Activated naive CD4-positive, alpha-beta T cell treated with anti-CD3 and anti-CD28 coated beads for 36 hours (primary cell): ENCODE data around the gene PRSS57. TPM values are rescaled to one million over a fixed set of nuclear protein-coding genes. Genes with fewer than 3 reads are reported as not detected.
"Not testable (repeated sequence)": the region's sequence is repeated elsewhere in the genome, so short reads cannot be mapped to it uniquely, and the experiment has no call there.

Source experiments
- CTCF ChIA-PET: fragments of 350-600 bp; sonication (Branson Sonifier 250); formaldehyde crosslinking; loops from one replicate; lab custom pipeline; 2021; ENCODE audit warnings: antibody characterized with exemption; lab: Charles Lee
- DNase-seq: peaks from one replicate; pipeline ENCODE4 v3.0.0-alpha.2; 2020
- H3K27ac Mint-ChIP-seq: one replicate; pipeline ENCODE4 v1.8.0; 2021; ENCODE audit warnings: mild to moderate bottlenecking, mixed read lengths
- H3K27me3 Mint-ChIP-seq: one replicate; pipeline ENCODE4 v1.8.0; 2021; ENCODE audit warnings: low read depth, mixed read lengths
- H3K36me3 Mint-ChIP-seq: one replicate; pipeline ENCODE4 v1.8.0; 2021; ENCODE audit warnings: low read depth, mixed read lengths
- H3K4me1 Mint-ChIP-seq: one replicate; pipeline ENCODE4 v1.8.0; 2021; ENCODE audit warnings: low read depth, mixed read lengths
- H3K4me3 Mint-ChIP-seq: one replicate; pipeline ENCODE4 v1.8.0; 2021; ENCODE audit warnings: mild to moderate bottlenecking, moderate library complexity, mixed read lengths
- H3K9me3 Mint-ChIP-seq: one replicate; pipeline ENCODE4 v1.8.0; 2021; ENCODE audit warnings: mixed read lengths
- intact Hi-C: fragments of 100-400 bp; cut with micrococcal nuclease; formaldehyde crosslinking; loops from one replicate; pipeline ENCODE4 v1.15.1; 2023
- total RNA-seq, 2 experiments: library from RNA; stranded (reverse); gene quantifications; one replicate each; pipeline ENCODE4 v1.2.3, GENCODE V29; 2021

Gene PRSS57
- total RNA-seq, 2 experiments from 2014 or later: not detected

- Mint-ChIP-seq H3K36me3 (no peaks in the 10 kb centered on the region), H3K27ac (no peak overlapping the region), H3K9me3 (no peaks in the 10 kb centered on the region), H3K4me1 (peaks cover 13% of the 10 kb centered on the region), H3K27me3 (peaks cover 27% of the 10 kb centered on the region), H3K4me3 (peak overlapping the region; percentile 4)
- DNase-seq: no peak
- CTCF ChIA-PET: interaction anchor here (0.7 kb wide), 1 partner anchor 52 kb away, joined by 3 read pairs; no protein-coding TSS in a partner anchor
- intact Hi-C loops: loop anchor here (1.0 kb wide), 1 partner anchor 23 kb away; no protein-coding TSS in a partner anchor
These were observed 8.0 kb upstream of the PRSS57 start for GRCh38 chr19:703329-703650.

- CTCF ChIA-PET, H3K27ac Mint-ChIP-seq, DNase-seq, H3K4me3 Mint-ChIP-seq, H3K9me3 Mint-ChIP-seq, H3K36me3 Mint-ChIP-seq: not testable (repeated sequence)
- peaks cover 23% of the 10 kb centered on the region for H3K27me3 Mint-ChIP-seq
- H3K4me1 Mint-ChIP-seq: peaks cover 13% of the 10 kb centered on the region
- intact Hi-C loops: loop anchor here (1.0 kb wide), 1 partner anchor 23 kb away; no protein-coding TSS in a partner anchor
These were observed 7.6 kb upstream of the PRSS57 start for GRCh38 chr19:702847-703246.

GRCh38 chr19:699885-700284 is 4.6 kb upstream of the PRSS57 start:
- DNase-seq, H3K36me3 Mint-ChIP-seq, H3K27ac Mint-ChIP-seq, H3K9me3 Mint-ChIP-seq, intact Hi-C loops, H3K4me3 Mint-ChIP-seq: not testable (repeated sequence)
- CTCF ChIA-PET: interaction anchor here (1.6 kb wide), 1 partner anchor 41 kb away, joined by 3 read pairs; no protein-coding TSS in a partner anchor
- Mint-ChIP-seq H3K4me1 (peaks cover 13% of the 10 kb centered on the region), H3K27me3 (peaks cover 25% of the 10 kb centered on the region)

GRCh38 chr19:698529-698928 is 3.3 kb upstream of the PRSS57 start:
- H3K4me1 Mint-ChIP-seq, H3K27ac Mint-ChIP-seq, H3K36me3 Mint-ChIP-seq, H3K9me3 Mint-ChIP-seq, intact Hi-C loops, DNase-seq, H3K4me3 Mint-ChIP-seq: not testable (repeated sequence)
- CTCF ChIA-PET: interaction anchor here (0.7 to 1.6 kb wide), 2 partner anchors 42 to 382 kb away, joined by 3 read pairs; no protein-coding TSS in a partner anchor
- peaks cover 28% of the 10 kb centered on the region for H3K27me3 Mint-ChIP-seq

- no peak overlapping the region for H3K4me3 Mint-ChIP-seq
- CTCF ChIA-PET: no interaction called here
- no peaks in the 10 kb centered on the region for H3K36me3 Mint-ChIP-seq
- peaks cover 20% of the 10 kb centered on the region for H3K27me3 Mint-ChIP-seq
- no peak for DNase-seq
- H3K4me1 Mint-ChIP-seq: no peaks in the 10 kb centered on the region
- intact Hi-C loops: no loop called here
- H3K27ac Mint-ChIP-seq: no peak overlapping the region
- H3K9me3 Mint-ChIP-seq: no peaks in the 10 kb centered on the region
These were observed 536 bp downstream of the PRSS57 start for GRCh38 chr19:694481-695351.

GRCh38 chr19:690203-690602 is 5.0 kb downstream of the PRSS57 start:
- Mint-ChIP-seq H3K9me3 (no peaks in the 10 kb centered on the region), H3K36me3 (no peaks in the 10 kb centered on the region), H3K27me3 (peaks cover 6% of the 10 kb centered on the region), H3K4me1 (no peaks in the 10 kb centered on the region), H3K4me3 (no peak overlapping the region), H3K27ac (no peak overlapping the region)
- no peak for DNase-seq
- CTCF ChIA-PET: interaction anchor here (0.6 kb wide), 2 partner anchors 94 to 112 kb away, joined by 3 read pairs; no protein-coding TSS in a partner anchor
- intact Hi-C loops: no loop called here

- Mint-ChIP-seq H3K4me1 (no peaks in the 10 kb centered on the region), H3K36me3 (no peaks in the 10 kb centered on the region), H3K27me3 (no peaks in the 10 kb centered on the region), H3K27ac (no peak overlapping the region), H3K9me3 (no peaks in the 10 kb centered on the region), H3K4me3 (no peak overlapping the region)
- intact Hi-C loops: no loop called here
- CTCF ChIA-PET: no interaction called here
- no peak for DNase-seq
These were observed 6.3 kb downstream of the PRSS57 start for GRCh38 chr19:688992-689391.

- CTCF ChIA-PET: no interaction called here
- H3K4me1 Mint-ChIP-seq: no peaks in the 10 kb centered on the region
These were observed 7.0 kb downstream of the PRSS57 start for GRCh38 chr19:688214-688613.

GRCh38 chr19:687569-688166 is 7.6 kb downstream of the PRSS57 start:
- Mint-ChIP-seq H3K9me3 (no peaks in the 10 kb centered on the region), H3K4me3 (no peak overlapping the region), H3K4me1 (no peaks in the 10 kb centered on the region), H3K27me3 (no peaks in the 10 kb centered on the region), H3K27ac (no peak overlapping the region), H3K36me3 (no peaks in the 10 kb centered on the region)
- CTCF ChIA-PET: interaction anchor here (1.1 kb wide), 1 partner anchor 47 kb away, joined by 3 read pairs; no protein-coding TSS in a partner anchor
- no peak for DNase-seq
- intact Hi-C loops: no loop called here

More at GRCh38 chr19:688214-688613, 7.0 kb downstream of the PRSS57 start:
- no peaks in the 10 kb centered on the region for H3K9me3 Mint-ChIP-seq
- H3K36me3 Mint-ChIP-seq: no peaks in the 10 kb centered on the region
- DNase-seq: no peak
- no peak overlapping the region for H3K27ac Mint-ChIP-seq
- H3K4me3 Mint-ChIP-seq: no peak overlapping the region
- H3K27me3 Mint-ChIP-seq: no peaks in the 10 kb centered on the region
- intact Hi-C loops: no loop called here

GRCh38 chr19:686589-687297 is 8.5 kb downstream of the PRSS57 start:
- Mint-ChIP-seq H3K4me1 (no peaks in the 10 kb centered on the region), H3K36me3 (no peaks in the 10 kb centered on the region), H3K4me3 (no peak overlapping the region), H3K27ac (no peak overlapping the region), H3K27me3 (no peaks in the 10 kb centered on the region), H3K9me3 (no peaks in the 10 kb centered on the region)
- CTCF ChIA-PET: interaction anchor here (0.6 to 1.1 kb wide), 2 partner anchors 48 to 1204 kb away, joined by 3 to 4 read pairs; no protein-coding TSS in a partner anchor
- intact Hi-C loops: no loop called here
- DNase-seq: no peak

GRCh38 chr19:685454-685931 is 9.8 kb downstream of the PRSS57 start:
- H3K4me1 Mint-ChIP-seq: peaks cover 2% of the 10 kb centered on the region
- no peaks in the 10 kb centered on the region for H3K9me3 Mint-ChIP-seq
- no peaks in the 10 kb centered on the region for H3K36me3 Mint-ChIP-seq
- no peak overlapping the region for H3K27ac Mint-ChIP-seq
- intact Hi-C loops: no loop called here
- CTCF ChIA-PET: no interaction called here
- H3K4me3 Mint-ChIP-seq: no peak overlapping the region
- no peaks in the 10 kb centered on the region for H3K27me3 Mint-ChIP-seq
- no peak for DNase-seq
